Measurements from ENCODE around the gene ZNF277. TPM values are rescaled to one million over a fixed set of nuclear protein-coding genes. Genes with fewer than 3 reads are reported as not detected.
A peak's percentile ranks its signal among the peaks of the same experiment; 100 is the strongest.

Gene ZNF277
- total RNA-seq, 2 donors from 2014 or later, result 20.3 to 20.4 TPM

DNA sequence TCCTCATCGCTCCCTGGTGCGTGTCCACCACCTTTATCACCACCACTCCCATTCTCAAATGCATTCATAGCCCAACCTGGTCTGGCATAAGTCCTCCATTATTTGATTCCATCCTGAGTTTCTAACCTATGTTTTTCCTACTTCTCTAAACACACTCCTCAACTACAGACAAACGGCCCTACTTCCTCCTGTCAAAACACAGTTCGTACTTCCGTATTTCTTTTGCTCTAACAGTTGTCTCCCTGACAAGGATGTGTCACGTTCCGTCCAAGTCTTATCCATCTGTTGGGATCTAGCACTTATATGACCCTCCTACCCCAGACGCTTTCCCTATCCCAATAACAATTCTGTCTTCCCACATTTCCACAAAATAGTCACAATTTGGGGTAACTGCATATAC is 47.1 kb upstream of the ZNF277 start:
- 84 to 93% methylated on average over 7 to 8 of the region's 8 CpGs for WGBS, 2 experiments (ENCODE audit: insufficient coverage in 1 of 2, insufficient read length in 1 of 2)
- Histone ChIP-seq H3K9ac (ENCODE audit: extremely low read depth, low read length, poor library complexity, severe bottlenecking) (no peak overlapping the region), H3K9me3 (ENCODE audit: control insufficient read depth, low read length) (no peaks in the 10 kb centered on the region), H3K27me3 (ENCODE audit: control insufficient read depth, insufficient read depth, low read length, poor library complexity, severe bottlenecking) (no peaks in the 10 kb centered on the region), H3K4me1 (ENCODE audit: control insufficient read depth, insufficient read depth, low read length) (peaks cover 23% of the 10 kb centered on the region), H3K27ac (ENCODE audit: low read depth, low read length) (no peak overlapping the region), H3K36me3 (ENCODE audit: control insufficient read depth, insufficient read depth, low read length) (no peaks in the 10 kb centered on the region), H3K4me3 (ENCODE audit: low read length) (no peak overlapping the region)
- no peaks in the 10 kb centered on the region for H3K27me3 Mint-ChIP-seq (ENCODE audit: insufficient read depth)
- no peak for DNase-seq
- TF ChIP-seq, protein P1, sequence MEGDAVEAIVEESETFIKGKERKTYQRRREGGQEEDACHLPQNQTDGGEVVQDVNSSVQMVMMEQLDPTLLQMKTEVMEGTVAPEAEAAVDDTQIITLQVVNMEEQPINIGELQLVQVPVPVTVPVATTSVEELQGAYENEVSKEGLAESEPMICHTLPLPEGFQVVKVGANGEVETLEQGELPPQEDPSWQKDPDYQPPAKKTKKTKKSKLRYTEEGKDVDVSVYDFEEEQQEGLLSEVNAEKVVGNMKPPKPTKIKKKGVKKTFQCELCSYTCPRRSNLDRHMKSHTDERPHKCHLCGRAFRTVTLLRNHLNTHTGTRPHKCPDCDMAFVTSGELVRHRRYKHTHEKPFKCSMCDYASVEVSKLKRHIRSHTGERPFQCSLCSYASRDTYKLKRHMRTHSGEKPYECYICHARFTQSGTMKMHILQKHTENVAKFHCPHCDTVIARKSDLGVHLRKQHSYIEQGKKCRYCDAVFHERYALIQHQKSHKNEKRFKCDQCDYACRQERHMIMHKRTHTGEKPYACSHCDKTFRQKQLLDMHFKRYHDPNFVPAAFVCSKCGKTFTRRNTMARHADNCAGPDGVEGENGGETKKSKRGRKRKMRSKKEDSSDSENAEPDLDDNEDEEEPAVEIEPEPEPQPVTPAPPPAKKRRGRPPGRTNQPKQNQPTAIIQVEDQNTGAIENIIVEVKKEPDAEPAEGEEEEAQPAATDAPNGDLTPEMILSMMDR (conservative IDR thresholded peaks at IDR 0.05), result no peak
- H3K4me1 Mint-ChIP-seq, result peaks cover 48% of the 10 kb centered on the region
- H3K36me3 Mint-ChIP-seq (ENCODE audit: low read depth), result no peaks in the 10 kb centered on the region
- no peak overlapping the region for H3K4me3 Mint-ChIP-seq
- no peaks in the 10 kb centered on the region for H3K9me3 Mint-ChIP-seq
- no peak overlapping the region for H3K27ac Mint-ChIP-seq

DNA sequence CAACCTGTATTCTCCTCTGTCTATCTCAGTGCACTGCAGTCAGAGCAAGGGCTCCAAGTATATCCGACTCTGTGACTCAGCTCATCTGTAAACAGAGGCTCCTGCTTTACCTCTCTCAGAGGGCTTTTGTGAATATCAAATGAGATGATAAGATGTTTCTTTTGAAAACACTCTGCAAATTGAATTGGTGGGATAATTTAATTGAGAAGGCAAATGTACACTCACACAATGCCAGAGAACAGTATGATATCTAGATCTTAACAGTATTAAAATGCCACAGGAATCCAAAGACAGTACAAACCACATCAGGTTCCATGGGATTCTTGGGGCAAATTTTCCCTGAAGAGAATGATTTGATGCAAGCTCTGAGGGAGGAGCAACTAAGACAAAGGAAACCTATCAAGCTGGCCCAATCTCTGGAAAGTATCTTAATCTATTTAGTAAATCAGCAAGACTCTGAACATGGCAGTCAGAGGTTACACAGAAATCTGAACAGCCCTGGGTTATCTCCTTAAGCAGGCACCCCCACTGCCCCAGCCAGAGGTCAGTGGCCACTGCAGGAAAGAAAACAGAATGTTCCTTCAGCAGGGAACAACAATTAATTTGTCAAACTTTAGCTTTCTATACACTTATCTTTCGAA is 46.2 kb upstream of the ZNF277 start:
- Mint-ChIP-seq H3K27me3 (ENCODE audit: insufficient read depth) (no peaks in the 10 kb centered on the region), H3K27ac (peak overlapping the region; percentile 70), H3K36me3 (ENCODE audit: low read depth) (no peaks in the 10 kb centered on the region), H3K4me1 (peaks cover 43% of the 10 kb centered on the region), H3K4me3 (no peak overlapping the region), H3K9me3 (no peaks in the 10 kb centered on the region)
- Histone ChIP-seq H3K9me3 (ENCODE audit: control insufficient read depth, low read length) (no peaks in the 10 kb centered on the region), H3K27ac (ENCODE audit: low read depth, low read length) (peak overlapping the region; percentile 92), H3K36me3 (ENCODE audit: control insufficient read depth, insufficient read depth, low read length) (no peaks in the 10 kb centered on the region), H3K4me1 (ENCODE audit: control insufficient read depth, insufficient read depth, low read length) (peaks cover 23% of the 10 kb centered on the region), H3K9ac (ENCODE audit: extremely low read depth, low read length, poor library complexity, severe bottlenecking) (peak overlapping the region; percentile 23), H3K27me3 (ENCODE audit: control insufficient read depth, insufficient read depth, low read length, poor library complexity, severe bottlenecking) (no peaks in the 10 kb centered on the region), H3K4me3 (ENCODE audit: low read length) (peak overlapping the region; percentile 65)
- 41 to 44% methylated on average over 2 of the region's 2 CpGs for WGBS, 2 experiments (ENCODE audit: insufficient coverage in 1 of 2, insufficient read length in 1 of 2)
- no peak for DNase-seq
- TF ChIP-seq, protein P1 (conservative IDR thresholded peaks at IDR 0.05), result no peak

DNA sequence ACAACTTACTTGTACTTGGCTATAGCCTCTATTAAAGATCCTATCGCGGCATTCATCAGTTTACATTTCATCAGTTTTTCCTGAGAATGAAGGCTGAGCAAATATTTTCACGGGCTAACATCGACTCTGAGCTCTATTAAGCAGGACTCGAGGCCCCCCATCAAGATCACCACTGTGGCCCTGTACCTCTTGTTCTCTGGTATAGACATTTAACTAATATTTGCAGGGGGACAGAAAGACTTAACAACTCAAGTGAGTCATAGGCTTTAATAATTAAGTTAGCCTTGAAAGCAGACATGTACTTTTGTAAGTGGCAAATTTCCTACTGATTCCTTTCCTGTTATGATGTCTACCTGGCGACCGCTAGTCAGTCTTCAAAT is 45.7 kb upstream of the ZNF277 start:
- no peaks in the 10 kb centered on the region for H3K9me3 ChIP-seq (ENCODE audit: control insufficient read depth, low read length)
- H3K4me3 Mint-ChIP-seq, result no peak overlapping the region
- H3K36me3 ChIP-seq (ENCODE audit: control insufficient read depth, insufficient read depth, low read length), result no peaks in the 10 kb centered on the region
- 68 to 72% methylated on average over 5 to 7 of the region's 7 CpGs for WGBS, 2 experiments (ENCODE audit: insufficient coverage in 1 of 2, insufficient read length in 1 of 2)
- H3K4me3 ChIP-seq (ENCODE audit: low read length), result peak overlapping the region; percentile 65
- H3K36me3 Mint-ChIP-seq (ENCODE audit: low read depth), result no peaks in the 10 kb centered on the region
- TF ChIP-seq, protein P1 (conservative IDR thresholded peaks at IDR 0.05), result no peak
- peaks cover 23% of the 10 kb centered on the region for H3K4me1 ChIP-seq (ENCODE audit: control insufficient read depth, insufficient read depth, low read length)
- peak overlapping the region; percentile 92 for H3K27ac ChIP-seq (ENCODE audit: low read depth, low read length)
- peaks cover 43% of the 10 kb centered on the region for H3K4me1 Mint-ChIP-seq
- H3K27me3 ChIP-seq (ENCODE audit: control insufficient read depth, insufficient read depth, low read length, poor library complexity, severe bottlenecking), result no peaks in the 10 kb centered on the region
- H3K9me3 Mint-ChIP-seq, result no peaks in the 10 kb centered on the region
- H3K27me3 Mint-ChIP-seq (ENCODE audit: insufficient read depth), result no peaks in the 10 kb centered on the region
- H3K27ac Mint-ChIP-seq, result peak overlapping the region; percentile 70
- H3K9ac ChIP-seq (ENCODE audit: extremely low read depth, low read length, poor library complexity, severe bottlenecking), result peak overlapping the region; percentile 13
- no peak for DNase-seq

Data from endodermal cell (in vitro differentiated cells).